Omental fat pad (tissue), 4 donors: ENCODE data around the gene ARID3A. TPM values are rescaled to one million over a fixed set of nuclear protein-coding genes. Genes with fewer than 3 reads are reported as not detected.

Source experiments
- ATAC-seq: fragments of 150-250 bp; one replicate; pipeline ENCODE4 v1.9.1; 2016; ENCODE audit warnings: mild to moderate bottlenecking, moderate library complexity; ENCODE audit not compliant: low FRiP score
- DNase-seq: peaks from one replicate; pipeline ENCODE4 v3.0.0-alpha.2; 2019; ENCODE audit warnings: low spot score
- total RNA-seq, 4 donors: library from RNA; depleted of rRNA; stranded (reverse); fragments of >200 nt; gene quantifications; one replicate each; pipeline ENCODE4 v1.1.0, GENCODE V29; 2016
- TF ChIP-seq, protein P1 (sequence below), 3 donors: fragments of 450-650 bp; IDR thresholded peaks; one replicate each; pipeline ENCODE4 v1.5.1; 2016 to 2017; ENCODE audit warnings: antibody characterized with exemption in 3 of 3, mild to moderate bottlenecking in 3 of 3, moderate library complexity in 2 of 3

The ARID3A gene
- total RNA-seq, 4 donors from 2014 or later: 3.7 to 15.1 (median 7.7) TPM

DNA sequence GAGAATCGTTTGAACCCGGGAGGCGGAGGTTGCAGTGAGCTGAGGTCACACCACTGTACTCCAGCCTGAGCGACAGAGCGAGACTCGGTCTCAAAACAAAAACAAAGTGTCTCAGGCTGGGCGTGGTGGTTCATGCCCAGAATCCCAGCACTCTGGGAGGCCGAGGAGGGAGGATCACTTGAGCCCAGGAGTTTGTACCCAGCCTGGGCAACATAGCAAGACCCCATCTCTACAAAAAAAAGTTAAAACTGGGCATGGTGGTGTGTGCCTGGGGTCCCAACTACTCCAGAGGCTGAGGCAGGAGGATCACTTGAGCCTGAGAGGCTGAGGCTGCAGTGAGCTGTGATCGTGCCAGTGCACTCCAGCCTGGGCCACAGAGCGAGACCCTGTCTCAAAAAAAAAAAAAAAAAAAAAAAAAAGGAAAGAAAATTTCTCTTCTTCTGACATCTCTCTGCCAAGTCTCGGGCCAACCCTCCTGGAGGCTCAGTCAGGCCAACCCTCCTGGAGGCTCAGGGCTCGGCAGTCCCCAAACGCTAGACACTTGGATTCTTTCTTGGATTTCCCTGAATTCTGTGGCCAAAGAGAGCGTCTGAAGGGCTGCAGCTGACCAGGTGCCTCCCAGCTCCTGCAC is 26.3 kb downstream of the ARID3A start:
- ATAC-seq (no peak), DNase-seq (no peak)
- TF ChIP-seq, protein P1, sequence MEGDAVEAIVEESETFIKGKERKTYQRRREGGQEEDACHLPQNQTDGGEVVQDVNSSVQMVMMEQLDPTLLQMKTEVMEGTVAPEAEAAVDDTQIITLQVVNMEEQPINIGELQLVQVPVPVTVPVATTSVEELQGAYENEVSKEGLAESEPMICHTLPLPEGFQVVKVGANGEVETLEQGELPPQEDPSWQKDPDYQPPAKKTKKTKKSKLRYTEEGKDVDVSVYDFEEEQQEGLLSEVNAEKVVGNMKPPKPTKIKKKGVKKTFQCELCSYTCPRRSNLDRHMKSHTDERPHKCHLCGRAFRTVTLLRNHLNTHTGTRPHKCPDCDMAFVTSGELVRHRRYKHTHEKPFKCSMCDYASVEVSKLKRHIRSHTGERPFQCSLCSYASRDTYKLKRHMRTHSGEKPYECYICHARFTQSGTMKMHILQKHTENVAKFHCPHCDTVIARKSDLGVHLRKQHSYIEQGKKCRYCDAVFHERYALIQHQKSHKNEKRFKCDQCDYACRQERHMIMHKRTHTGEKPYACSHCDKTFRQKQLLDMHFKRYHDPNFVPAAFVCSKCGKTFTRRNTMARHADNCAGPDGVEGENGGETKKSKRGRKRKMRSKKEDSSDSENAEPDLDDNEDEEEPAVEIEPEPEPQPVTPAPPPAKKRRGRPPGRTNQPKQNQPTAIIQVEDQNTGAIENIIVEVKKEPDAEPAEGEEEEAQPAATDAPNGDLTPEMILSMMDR (IDR thresholded peaks at IDR 0.05): no peak

DNA sequence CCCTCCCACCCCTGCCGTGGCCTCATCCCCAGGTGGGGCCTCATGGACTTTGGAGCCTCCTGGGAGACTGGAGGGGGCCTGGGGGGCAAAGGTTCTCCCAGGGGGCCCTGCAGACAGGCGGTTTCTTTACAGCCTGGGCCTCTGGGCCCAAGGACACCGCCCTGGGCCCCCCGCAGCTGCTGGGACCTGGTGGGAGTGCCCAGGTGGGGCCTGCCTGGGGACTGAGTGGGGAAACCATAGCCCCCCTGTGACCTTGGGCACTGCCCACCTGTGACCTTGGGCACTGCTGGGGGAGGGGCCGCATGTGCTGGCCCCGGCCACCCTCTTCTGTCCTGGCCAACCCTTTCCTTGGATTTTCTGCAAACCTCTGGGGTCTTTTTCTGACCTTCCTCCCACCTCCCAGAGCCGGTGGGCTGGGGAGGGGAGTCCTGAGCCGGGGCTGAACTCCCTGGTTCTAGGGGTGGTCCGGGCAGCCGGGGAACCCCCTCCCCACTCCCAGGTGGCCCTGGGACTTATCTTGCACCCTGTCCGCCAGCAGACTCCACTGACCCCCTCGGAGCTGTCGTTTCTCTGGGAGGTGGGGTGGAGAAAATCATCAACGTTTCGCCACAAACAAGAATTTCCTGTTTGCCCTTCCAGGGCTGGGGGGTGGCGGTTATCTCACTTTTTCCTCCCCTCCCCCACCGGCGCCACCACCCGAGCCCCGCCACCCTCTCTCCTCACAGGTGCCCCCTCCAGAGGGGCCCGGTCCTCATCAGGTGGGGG is 27.0 kb downstream of the ARID3A start:
- ATAC-seq: no peak
- no peak for DNase-seq
- TF ChIP-seq, protein P1 (IDR thresholded peaks at IDR 0.05): no peak

DNA sequence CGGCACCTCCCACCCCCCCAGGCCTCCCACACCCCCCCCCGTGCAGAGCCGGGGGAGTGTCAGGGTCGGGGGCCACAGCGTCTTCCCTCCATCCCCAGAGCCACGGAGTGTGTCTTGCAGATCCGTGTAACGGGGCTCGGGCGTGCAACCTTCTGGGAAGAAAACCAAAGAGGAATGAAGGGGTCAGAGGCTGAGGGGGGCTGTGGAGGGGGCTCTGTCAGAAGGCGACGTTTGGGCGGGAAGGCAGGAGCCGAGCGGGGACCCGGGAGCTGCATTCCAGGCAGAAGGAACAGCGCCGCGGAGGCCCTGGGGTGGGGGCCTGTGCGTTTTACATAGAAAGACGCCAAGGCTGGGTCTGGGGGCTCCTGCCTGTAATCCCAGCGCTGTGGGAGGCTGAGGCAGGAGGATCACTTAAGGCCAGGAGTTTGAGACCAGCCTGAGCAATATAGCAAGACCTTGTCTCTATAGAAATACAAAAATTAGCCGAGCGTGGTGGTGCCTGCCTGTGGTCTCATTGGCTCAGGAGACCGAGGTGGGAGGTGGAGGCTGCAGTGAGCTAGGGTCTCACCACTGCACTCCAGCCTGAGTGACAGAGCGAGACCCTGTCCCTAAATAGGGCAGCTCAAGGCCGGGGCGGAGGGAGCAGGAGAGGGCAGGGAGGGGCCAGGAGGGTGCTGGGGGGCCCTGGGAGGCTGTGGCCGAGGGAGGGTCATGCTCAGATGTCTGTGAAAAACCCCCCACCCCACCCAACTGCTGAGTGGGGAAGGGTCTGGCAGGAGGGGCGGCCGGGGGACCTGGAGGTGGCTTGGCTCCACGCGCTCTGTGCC is 27.8 kb downstream of the ARID3A start:
- DNase-seq: no peak
- TF ChIP-seq, protein P1 (IDR thresholded peaks at IDR 0.05): no peak
- no peak for ATAC-seq

DNA sequence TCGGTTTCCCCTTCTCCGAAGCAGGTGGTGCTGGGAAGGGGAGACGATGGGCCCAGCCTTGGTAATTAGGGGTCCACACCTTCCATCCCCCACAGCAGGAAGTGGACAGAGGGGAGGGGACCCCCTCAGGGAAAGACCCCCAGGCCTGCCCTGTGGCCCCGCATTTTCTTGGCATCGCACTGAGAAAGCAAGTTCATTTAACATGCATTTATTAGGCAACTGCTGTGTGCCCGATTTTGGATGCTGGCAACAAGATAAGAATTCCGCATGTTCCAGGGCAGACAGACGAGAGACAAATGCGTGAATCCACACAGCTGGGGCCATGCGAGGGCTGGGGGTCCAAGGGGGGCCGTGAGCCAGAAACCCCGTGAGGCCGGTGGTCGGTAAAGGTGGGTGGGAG is 28.4 kb downstream of the ARID3A start:
- ATAC-seq (no peak), DNase-seq (no peak)
- TF ChIP-seq, protein P1 (IDR thresholded peaks at IDR 0.05): no peak

DNA sequence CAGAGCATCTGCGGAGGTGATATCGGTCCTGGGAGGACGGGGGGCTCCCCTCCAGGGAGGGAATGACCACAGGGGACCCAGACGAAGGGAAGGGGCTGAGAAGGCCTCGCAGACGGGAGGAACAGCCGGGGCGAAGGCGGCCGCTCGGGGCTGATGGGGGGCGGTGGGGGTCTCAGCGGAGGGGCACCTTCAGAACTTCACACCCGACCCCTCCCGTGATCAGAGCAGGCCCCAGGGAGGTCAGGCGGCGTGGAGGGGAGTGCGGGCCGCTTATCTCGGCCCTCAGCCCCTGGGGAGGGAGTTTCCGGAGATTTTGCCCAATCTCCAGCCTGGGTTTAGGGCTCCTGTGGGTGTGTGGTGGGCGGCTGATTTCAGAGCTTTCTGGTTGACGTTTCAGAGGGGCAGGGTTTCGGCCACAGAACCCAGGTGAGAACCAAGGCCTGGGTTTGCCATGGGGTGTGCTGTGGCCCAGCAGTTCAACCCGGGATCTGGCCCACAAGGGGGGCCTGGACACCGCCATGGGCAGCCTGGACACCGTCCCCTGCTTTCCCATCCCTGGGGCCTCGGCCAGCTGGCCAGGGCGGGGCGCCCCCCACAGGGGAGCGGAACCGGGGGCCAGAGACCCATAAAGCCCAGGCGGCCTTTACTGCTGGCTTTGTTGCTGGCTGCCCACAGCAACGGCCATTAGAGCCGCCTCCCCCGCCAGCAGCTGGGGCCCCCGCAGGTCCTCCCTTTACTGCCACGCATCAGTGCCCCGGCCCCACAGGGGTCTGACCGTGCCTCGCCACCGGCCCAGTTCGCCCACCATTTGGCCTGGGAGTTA is 29.0 kb downstream of the ARID3A start:
- DNase-seq (no peak), ATAC-seq (no peak)
- TF ChIP-seq, protein P1 (IDR thresholded peaks at IDR 0.05): no peak
